SHP77 (cell line): ENCODE results near the gene CRISPLD2.
"Not testable (repeated sequence)": the region's sequence is repeated elsewhere in the genome, so short reads cannot be mapped to it uniquely, and the experiment has no call there.

ENCODE experiments used
- DNase-seq, 2 experiments: peaks; one replicate each; lab custom pipeline; 2025; lab: John Stamatoyannopoulos, UW

CRISPLD2 gene

DNA sequence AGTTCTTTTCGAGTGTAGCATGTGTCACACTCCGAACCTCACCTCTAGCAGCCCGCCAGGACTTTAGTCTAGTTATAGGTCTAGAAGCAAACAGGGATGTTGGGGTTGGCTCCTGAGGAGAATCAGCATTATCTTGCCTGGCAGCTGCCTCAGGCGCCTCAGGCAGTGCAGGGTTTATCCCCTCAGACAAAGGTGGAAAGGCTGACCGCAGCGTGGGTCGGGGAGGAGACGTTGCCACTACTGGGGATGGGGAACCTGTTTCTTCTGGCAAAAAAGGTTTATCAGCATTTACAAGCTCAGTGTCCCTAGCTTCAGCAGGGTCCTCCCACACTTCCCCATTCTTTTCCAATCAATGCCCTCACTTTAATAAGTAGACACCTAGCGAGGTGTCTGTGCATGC is 40.6 kb downstream of the CRISPLD2 start:
- no peak for DNase-seq

DNA sequence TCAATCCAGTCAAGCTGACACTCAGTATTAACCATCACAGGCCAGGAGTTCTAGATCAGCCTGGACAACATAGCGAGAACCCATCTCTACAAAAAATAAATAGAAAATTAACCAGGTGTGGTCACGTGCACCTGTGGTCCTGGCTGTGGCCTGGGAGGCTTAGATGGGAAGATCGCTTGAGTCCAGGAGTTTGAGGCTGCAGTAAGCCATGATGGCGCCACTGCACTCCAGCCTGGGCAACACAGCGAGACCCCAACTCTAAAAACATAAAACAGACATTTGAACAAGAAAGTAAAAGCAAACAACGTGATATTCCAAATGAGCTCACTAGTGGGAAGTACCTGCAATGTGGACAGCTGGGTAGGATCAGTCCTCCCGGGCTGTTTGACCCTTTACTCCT is 41.9 kb downstream of the CRISPLD2 start:
- DNase-seq = no peak

- DNase-seq = no peak
These were observed 43.2 kb downstream of the CRISPLD2 start for GRCh38 chr16:84862804-84863480.

DNA sequence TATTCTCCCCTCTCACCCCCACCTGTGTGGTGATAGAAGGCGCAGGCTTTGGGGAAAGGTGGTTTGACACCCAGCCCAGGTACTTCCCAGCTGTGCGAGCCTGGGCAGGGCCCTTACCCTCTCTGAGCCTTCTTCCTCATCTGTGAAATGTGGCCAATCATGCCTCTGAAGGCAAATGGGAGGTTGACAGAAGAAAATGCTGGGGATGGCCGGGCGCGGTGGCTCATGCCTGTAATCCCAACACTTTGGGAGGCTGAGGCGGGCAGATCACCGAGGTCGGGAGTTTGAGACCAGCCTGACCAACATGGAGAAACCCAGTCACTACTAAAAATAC is 43.7 kb downstream of the CRISPLD2 start:
- no peak for DNase-seq

- peak; percentile 79 to 90 for DNase-seq
These were observed 44.7 kb downstream of the CRISPLD2 start for GRCh38 chr16:84864326-84864955.

GRCh38 chr16:84867696-84868095 is 47.9 kb downstream of the CRISPLD2 start:
- no peak for DNase-seq

DNA sequence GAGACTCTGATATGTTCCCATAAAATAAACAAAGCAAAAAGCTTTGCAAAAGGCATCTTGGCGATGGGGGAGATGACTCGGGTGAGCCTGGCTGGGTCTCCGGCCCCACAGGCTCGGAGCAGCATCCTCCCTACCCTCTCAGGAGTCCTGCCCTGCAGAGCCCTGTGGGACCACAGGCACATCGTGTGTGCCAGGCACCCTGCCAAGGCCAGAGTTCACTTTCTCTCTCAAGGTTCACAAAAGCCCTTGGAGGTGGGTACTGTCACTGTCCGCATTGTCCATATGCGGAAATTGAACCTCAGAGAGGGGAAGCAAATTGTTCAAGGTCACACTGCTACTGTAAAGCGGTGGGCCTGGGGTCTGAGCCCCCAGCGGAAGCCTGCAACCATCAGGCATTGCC is 48.5 kb downstream of the CRISPLD2 start:
- DNase-seq = no peak

GRCh38 chr16:84868829-84869472 is 49.2 kb downstream of the CRISPLD2 start:
- no peak for DNase-seq

GRCh38 chr16:84869473-84869845 is 49.7 kb downstream of the CRISPLD2 start:
- DNase-seq = no peak

- DNase-seq = not testable (repeated sequence)
These were observed 53.2 kb downstream of the CRISPLD2 start for GRCh38 chr16:84872971-84873370.

- DNase-seq = no peak
These were observed 54.2 kb downstream of the CRISPLD2 start for GRCh38 chr16:84874004-84874435.

DNA sequence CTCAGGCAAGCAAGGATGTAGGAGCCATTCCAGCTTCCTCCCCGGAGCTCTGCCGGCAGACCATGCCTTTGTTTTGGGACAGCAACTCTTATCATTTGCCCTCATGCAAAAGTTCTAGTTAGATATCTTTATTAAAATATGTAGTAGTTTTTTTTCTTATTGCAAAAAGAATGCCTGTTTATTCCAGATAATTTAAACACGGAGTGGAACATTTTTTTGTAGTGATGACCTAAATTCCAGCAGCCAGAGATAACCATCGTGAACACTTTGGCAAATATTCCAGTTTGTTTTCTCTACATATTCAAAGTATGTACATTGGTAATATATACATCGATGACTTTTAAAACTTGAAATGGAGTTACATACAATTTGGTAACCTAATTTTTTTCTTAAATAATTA is 54.8 kb downstream of the CRISPLD2 start:
- no peak for DNase-seq

GRCh38 chr16:84874983-84875382 is 55.2 kb downstream of the CRISPLD2 start:
- DNase-seq = no peak

- DNase-seq = no peak
These were observed 56.1 kb downstream of the CRISPLD2 start for GRCh38 chr16:84875846-84876245.

DNA sequence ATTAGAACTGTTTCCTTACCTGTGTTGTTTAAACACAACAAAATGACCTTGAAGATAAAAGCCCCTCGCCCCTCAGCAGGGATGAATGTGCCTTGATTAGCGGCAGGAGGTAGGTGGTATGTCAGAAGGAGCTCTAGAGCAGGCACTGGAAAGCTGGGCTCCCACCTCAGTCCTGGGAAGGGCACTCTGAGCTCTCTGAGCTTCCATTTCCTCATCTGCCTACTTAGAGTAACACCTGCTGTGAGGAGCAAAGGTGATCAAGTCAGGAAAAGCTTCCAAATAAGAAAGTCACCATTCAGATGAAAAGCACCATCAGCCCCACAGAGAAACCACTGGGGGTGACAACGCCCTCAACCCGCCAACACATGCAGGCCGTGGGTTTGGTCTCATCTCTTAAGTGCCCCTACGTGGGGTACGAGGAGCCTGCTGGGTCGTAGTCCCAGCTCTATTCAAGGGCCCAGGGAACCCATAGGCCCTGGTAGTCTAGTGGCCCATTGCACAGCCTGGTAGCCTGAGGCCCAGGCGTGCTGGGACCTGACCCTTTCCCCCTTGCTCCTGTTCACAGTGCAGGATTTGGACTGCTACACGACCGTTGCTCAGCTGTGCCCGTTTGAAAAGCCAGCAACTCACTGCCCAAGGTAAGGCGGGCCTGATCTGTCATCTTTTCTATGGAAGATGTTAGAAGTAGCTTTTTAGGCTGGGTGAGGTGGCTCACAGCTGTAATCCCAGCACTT is 57.3 kb downstream of the CRISPLD2 start:
- no peak for DNase-seq

- no peak for DNase-seq
These were observed 59.0 kb downstream of the CRISPLD2 start for GRCh38 chr16:84878770-84879169.

GRCh38 chr16:84879569-84880487 is 60.0 kb downstream of the CRISPLD2 start:
- DNase-seq = no peak

- DNase-seq = no peak
These were observed 62.1 kb downstream of the CRISPLD2 start for GRCh38 chr16:84881702-84882521.

DNA sequence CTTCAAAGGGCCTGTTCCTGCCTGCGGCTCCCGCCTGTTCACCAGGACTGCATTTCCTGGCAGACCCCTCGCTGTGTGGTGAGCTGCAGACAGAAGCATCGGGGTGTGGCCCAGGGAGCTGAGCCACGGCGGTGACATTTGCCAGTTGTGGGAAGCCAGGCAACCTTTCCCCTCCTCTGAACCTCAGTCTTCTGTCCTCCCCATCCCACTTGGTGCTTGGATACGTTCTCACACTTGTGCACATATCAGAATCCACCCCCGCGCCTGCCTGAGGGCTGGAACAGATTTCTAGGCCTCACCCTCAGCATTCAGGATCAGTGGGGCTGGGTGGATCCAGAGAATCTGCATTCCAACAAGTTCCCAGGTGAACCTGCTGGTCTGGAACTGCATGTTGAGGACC is 63.5 kb downstream of the CRISPLD2 start:
- no peak for DNase-seq

DNA sequence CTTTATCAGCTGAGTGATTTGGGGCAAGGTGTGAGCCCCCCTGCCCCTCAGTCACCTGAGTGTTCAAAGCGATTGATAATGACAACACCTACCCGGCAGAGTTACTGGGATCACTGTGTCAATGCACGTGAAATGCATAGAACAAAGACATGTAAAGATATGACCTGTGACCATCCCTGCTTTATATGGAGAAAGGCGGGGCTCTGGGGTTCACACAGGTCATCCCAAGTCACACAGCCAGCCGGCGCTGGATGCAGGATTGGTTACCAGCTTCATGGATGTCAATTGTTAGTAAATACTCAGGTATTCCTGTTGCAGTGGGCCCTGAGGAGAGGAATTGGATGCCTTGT is 64.4 kb downstream of the CRISPLD2 start:
- no peak for DNase-seq
